BE2C (cell line): ENCODE results near the gene LEAP2.
A peak's percentile ranks its signal among the peaks of the same experiment; 100 is the strongest.

ENCODE experiments used
- DNase-seq: peaks from one replicate; pipeline ENCODE4 v3.0.0-alpha.2; 2020
- H3K27me3 ChIP-seq: fragments of 250-450 bp; sonication (Bioruptor Pico); 2 replicates; pipeline ENCODE4 v1.5.1; 2020; ENCODE audit warnings: mild to moderate bottlenecking
- H3K36me3 ChIP-seq: fragments of 250-450 bp; sonication (Bioruptor Pico); 2 replicates; pipeline ENCODE4 v1.5.1; 2020; ENCODE audit warnings: mild to moderate bottlenecking
- H3K4me1 ChIP-seq: fragments of 250-450 bp; sonication (Bioruptor Pico); 2 replicates; pipeline ENCODE4 v1.5.1; 2020
- H3K4me3 ChIP-seq: 2 replicates; pipeline ENCODE4 v1.5.1; 2011; ENCODE audit warnings: low read depth, low read length
- H3K9me3 ChIP-seq: fragments of 250-450 bp; sonication (Bioruptor Pico); 2 replicates; pipeline ENCODE4 v1.5.1; 2020
- CTCF ChIP-seq: IDR thresholded peaks from 2 replicates; pipeline ENCODE4 v1.5.1; 2012; ENCODE audit warnings: mild to moderate bottlenecking, low read depth, low read length

The LEAP2 gene

GRCh38 chr5:132827943-132828673 is 45.4 kb upstream of the LEAP2 start:
- Histone ChIP-seq H3K4me3 (no peak overlapping the region), H3K4me1 (no peaks in the 10 kb centered on the region), H3K9me3 (no peaks in the 10 kb centered on the region), H3K27me3 (no peaks in the 10 kb centered on the region), H3K36me3 (no peaks in the 10 kb centered on the region)
- no peak for DNase-seq
- no peak for TF ChIP-seq CTCF

- no peaks in the 10 kb centered on the region for H3K36me3 ChIP-seq
- H3K4me3 ChIP-seq, result peak overlapping the region; percentile 59; the same call in 1 of the 2 replicates
- H3K27me3 ChIP-seq, result no peaks in the 10 kb centered on the region
- no peak for DNase-seq
- no peak for TF ChIP-seq CTCF
- no peaks in the 10 kb centered on the region for H3K4me1 ChIP-seq
- H3K9me3 ChIP-seq, result no peaks in the 10 kb centered on the region
These were observed 44.5 kb upstream of the LEAP2 start for GRCh38 chr5:132828846-132829494.

GRCh38 chr5:132829742-132830435 is 43.6 kb upstream of the LEAP2 start:
- DNase-seq, result peak; percentile 88
- no peaks in the 10 kb centered on the region for H3K9me3 ChIP-seq
- no peaks in the 10 kb centered on the region for H3K4me1 ChIP-seq
- H3K36me3 ChIP-seq, result no peaks in the 10 kb centered on the region
- peak; percentile 84 for TF ChIP-seq CTCF
- H3K27me3 ChIP-seq, result no peaks in the 10 kb centered on the region
- peak overlapping the region; percentile 59 for H3K4me3 ChIP-seq

- Histone ChIP-seq H3K4me1 (no peaks in the 10 kb centered on the region), H3K4me3 (peak within 1 kb of the TSS; percentile 59), H3K36me3 (no peaks in the 10 kb centered on the region), H3K9me3 (no peaks in the 10 kb centered on the region), H3K27me3 (no peaks in the 10 kb centered on the region)
- peak; percentile 50 for DNase-seq
- no peak for TF ChIP-seq CTCF
These were observed 42.9 kb upstream of the LEAP2 start, which contains the start of gene SHROOM1 for GRCh38 chr5:132830436-132831094. TSS of gene SHROOM1 (minus strand) at chr5:132830647. CDS start at chr5:132826140, 4,507 bp downstream.

- H3K4me3 ChIP-seq, result no peak overlapping the region
- H3K36me3 ChIP-seq, result no peaks in the 10 kb centered on the region
- no peak for DNase-seq
- H3K9me3 ChIP-seq, result no peaks in the 10 kb centered on the region
- no peak for TF ChIP-seq CTCF
- no peaks in the 10 kb centered on the region for H3K4me1 ChIP-seq
- no peaks in the 10 kb centered on the region for H3K27me3 ChIP-seq
These were observed 42.2 kb upstream of the LEAP2 start for GRCh38 chr5:132831095-132831860.
